GM19467 (cell line): ENCODE data around the gene SUSD5.
"Not testable (repeated sequence)": the region's sequence is repeated elsewhere in the genome, so short reads cannot be mapped to it uniquely, and the experiment has no call there.

Experiments
- ATAC-seq: cut with Tn5 transposase; IDR thresholded peaks from one replicate; pipeline ENCODE4 v1.9.1; 2021; ENCODE audit warnings: mild to moderate bottlenecking, moderate library complexity; ENCODE audit not compliant: unreplicated experiment

SUSD5 gene

GRCh38 chr3:33153782-33154181, 64.8 kb downstream of the SUSD5 start:
- ATAC-seq, result no peak

- ATAC-seq, result no peak
Observed at GRCh38 chr3:33152363-33153360, 65.9 kb downstream of the SUSD5 start.

GRCh38 chr3:33149342-33149741, 69.3 kb downstream of the SUSD5 start:
- no peak for ATAC-seq

- no peak for ATAC-seq
Observed at GRCh38 chr3:33146791-33147445, 71.7 kb downstream of the SUSD5 start.

DNA sequence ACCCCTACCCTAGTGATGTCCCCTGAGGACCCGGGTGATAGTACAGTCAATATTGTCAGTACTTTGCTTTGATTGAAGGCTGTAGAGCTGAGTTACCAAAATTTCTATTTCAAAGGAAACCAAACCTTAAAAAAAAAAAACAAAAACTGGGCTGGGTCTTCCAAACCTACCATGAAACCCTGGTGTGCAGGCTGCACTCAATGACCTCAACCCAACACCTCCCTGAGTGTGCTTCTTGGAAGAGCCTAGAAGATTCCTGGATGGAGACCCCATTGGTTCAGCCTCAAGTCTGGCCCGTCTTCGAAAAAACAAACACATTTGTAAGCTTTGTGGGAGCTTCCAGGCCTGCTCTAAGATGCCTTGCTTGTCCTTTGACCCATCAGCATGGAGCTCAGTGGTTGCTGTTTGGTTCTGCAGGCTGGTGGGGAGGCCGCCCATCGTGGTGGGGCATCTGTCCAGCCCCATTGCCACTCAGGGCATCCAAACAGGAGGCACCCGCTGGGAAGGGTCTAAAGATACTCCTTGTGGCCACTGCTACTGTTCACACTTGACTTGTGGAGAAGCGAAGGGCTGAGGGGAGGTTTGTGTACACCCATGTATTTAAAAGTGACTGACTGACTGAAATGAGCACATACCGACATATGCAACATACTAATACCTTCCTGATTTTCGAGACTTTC, 72.6 kb downstream of the SUSD5 start:
- no peak for ATAC-seq

GRCh38 chr3:33145221-33145900, 73.2 kb downstream of the SUSD5 start:
- no peak for ATAC-seq

- ATAC-seq, result no peak
Observed at GRCh38 chr3:33144433-33144832, 74.2 kb downstream of the SUSD5 start.

- no peak for ATAC-seq
Observed at GRCh38 chr3:33141006-33141405, 77.6 kb downstream of the SUSD5 start.

- ATAC-seq, result no peak
Observed at GRCh38 chr3:33139996-33140395, 78.6 kb downstream of the SUSD5 start.

DNA sequence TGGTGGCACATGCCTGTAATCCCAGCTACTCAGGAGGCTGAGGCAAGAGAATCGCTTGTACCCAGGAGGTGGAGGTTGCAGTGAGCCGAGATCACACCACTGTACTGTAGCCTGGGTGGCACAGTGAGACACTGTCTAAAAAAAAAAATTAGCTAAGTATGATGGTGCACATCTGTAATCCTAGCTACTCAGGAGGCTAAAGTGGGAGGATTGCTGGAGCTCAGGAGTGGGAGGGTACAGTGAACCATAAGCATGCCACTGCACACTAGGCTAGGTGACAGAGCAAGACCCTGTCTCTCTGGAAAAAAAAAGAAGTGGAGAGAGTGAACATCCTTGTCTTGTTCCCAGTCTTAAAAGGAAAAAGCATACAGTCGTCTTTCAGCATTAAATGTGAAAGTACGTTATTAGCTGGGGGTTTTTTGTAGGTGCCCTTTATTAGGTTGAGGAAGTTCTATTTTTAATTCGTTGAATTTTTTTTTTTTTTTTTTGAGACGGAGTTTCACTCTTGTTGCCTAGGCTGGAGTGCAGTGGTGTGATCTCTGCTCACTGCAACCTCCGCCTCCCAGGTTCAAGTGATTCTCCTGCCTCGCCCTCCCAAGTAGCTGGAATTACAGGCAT, 79.5 kb downstream of the SUSD5 start:
- not testable (repeated sequence) for ATAC-seq

GRCh38 chr3:33137691-33138090, 80.9 kb downstream of the SUSD5 start:
- ATAC-seq, result no peak

DNA sequence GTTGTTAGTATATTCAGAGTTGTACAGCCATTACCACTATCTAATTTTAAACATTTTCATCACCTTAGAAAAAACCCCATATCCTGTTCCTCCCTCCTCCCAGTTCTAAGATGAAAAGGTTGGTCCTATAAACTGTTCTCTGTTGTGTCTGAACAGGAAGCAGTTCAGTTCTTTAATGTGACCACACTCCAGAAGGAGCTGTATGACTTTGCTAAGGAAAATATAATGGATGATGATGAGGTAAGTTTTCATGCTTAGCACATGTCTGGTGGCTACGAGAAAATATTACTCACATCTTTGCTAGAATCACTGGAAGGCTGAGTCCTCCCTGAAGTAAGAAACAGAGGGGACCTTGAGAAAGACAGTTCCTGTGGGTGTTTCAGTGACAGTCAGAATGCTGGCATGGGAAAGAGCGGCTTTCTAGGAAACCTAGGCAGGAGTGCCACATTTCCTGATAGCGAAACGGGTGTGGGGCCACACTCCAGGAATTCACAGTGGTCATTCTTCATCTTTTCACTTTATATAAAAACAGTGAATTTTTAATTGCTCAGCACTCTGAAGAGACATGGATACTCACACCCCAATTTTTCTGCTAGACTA, 84.5 kb downstream of the SUSD5 start:
- no peak for ATAC-seq

DNA sequence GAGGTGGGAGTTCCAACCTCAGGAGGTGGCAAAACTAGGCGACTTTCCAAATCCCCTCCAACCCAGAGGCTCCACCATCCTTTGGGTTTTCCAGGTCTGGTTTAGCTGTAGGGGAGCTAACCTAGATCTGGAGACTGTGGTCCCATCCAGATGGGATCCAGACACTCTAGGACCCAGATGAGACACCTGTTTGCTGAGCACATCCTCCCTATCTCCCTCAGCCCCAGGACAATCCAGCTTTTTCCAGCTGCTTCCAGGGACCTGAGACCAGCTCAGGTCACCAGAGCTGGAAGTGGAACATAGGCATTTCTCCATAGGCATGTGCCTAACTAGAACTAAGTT, 86.6 kb downstream of the SUSD5 start:
- ATAC-seq, result no peak

- peak; percentile 65 for ATAC-seq
Observed at GRCh38 chr3:33131331-33132018, 87.1 kb downstream of the SUSD5 start.

GRCh38 chr3:33130144-33130543, 88.5 kb downstream of the SUSD5 start:
- ATAC-seq, result no peak

DNA sequence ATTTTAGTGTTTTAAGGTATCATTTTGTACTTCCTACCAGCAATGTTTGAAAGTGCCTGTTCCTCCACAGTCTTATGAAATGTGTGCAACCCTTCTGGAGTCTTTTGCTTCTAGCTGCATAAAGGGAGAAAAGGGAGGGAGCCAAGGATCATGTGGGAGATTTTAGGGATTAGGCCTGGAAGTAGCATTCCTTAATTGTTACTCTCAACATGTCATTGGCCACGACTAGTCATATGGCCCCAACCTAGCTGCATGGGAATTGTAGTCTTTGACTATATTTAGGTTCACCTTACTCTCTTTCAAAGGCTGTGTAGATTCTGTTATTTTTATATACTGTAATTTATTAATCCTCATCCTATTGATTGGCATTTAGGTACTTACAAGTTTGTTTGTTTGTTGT, 89.9 kb downstream of the SUSD5 start:
- no peak for ATAC-seq

DNA sequence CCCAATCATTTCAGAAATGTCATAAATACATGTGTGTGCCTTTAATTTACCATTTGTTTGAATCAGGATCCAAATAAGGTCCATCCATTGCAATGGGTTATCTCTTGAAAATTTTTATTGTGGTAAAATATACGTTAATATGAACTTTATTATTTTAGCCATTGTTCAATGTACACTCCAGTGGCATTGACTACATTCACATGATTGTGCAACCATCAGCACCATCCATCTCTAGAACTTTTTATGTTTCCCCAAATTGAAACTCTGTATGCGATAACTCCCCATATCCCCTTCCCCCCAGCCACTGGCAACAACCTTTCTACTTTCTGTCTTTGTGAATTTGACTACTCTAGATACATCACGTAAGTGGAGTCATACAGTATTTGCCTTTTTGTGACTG, 92.8 kb downstream of the SUSD5 start:
- no peak for ATAC-seq

DNA sequence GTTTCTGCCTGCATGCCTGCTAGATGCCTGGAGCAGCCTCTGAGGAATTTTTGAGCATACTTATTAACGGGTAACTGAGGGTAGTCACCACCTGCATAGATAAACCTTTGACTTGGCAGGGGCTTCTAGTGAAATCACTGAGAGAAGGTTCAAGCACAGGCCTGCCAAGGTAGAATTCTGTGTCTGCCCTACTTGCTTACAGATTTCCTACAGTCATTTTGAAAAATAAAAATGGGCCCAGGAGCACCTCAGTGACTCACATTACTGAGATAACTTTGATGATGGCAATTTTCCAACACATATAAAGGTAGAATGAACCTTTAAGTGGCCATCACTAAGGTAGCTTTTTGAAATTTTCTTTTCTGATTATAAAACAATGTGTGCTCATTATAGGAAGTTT, 94.0 kb downstream of the SUSD5 start:
- ATAC-seq, result no peak

DNA sequence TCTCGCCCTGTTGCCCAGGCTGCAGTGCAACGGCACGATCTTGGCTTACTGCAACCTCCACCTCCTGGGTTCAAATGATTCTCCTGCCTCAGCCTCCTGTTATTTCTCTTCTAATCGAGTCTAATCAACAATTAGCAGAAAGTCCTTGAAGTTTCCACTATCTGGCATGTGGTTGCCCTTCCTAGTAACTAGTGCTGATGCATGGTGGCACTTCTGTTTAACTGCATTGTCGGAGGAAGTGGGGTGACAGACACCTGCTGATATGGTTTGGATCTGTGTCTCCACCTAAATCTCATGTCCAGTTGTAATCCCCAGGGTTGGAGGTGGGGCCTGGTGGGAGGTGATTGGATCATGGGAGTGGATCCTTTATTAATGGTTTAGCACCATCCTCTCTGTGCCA, 95.6 kb downstream of the SUSD5 start:
- ATAC-seq, result no peak

- ATAC-seq, result no peak
Observed at GRCh38 chr3:33119891-33120290, 98.7 kb downstream of the SUSD5 start.
